Fibroblast of mammary gland (primary cell): Measurements from ENCODE around the gene C11orf21.

Experiments
- DNase-seq: peaks from one replicate; pipeline ENCODE4 v3.0.0-alpha.2; 2010; ENCODE audit warnings: low read depth
- H3K4me3 ChIP-seq: 2 replicates; pipeline ENCODE4 v1.5.1; 2011; ENCODE audit warnings: low read depth, mild to moderate bottlenecking, low read length, moderate library complexity; ENCODE audit not compliant: control insufficient read depth
- CTCF ChIP-seq: conservative IDR thresholded peaks from 2 replicates; pipeline ENCODE4 v1.5.1; 2011; ENCODE audit warnings: low read depth, low read length, inconsistent platforms; ENCODE audit not compliant: control insufficient read depth, insufficient read depth

Gene C11orf21

GRCh38 chr11:2273311-2273710 lies 28.4 kb downstream of the C11orf21 start:
- H3K4me3 ChIP-seq, result no peak overlapping the region
- no peak for DNase-seq
- no peak for TF ChIP-seq CTCF

- DNase-seq, result no peak
- no peak for TF ChIP-seq CTCF
- H3K4me3 ChIP-seq, result no peak overlapping the region
Observed at GRCh38 chr11:2272946-2273280, 28.8 kb downstream of the C11orf21 start.

- H3K4me3 ChIP-seq, result no peak overlapping the region
- TF ChIP-seq CTCF, result no peak
Observed at GRCh38 chr11:2272228-2272945, 29.3 kb downstream of the C11orf21 start.

GRCh38 chr11:2271327-2272227 lies 30.1 kb downstream of the C11orf21 start:
- no peak for TF ChIP-seq CTCF
- DNase-seq, result no peak
- no peak overlapping the region for H3K4me3 ChIP-seq

More at GRCh38 chr11:2272228-2272945, 29.3 kb downstream of the C11orf21 start:
- no peak for DNase-seq

- TF ChIP-seq CTCF, result no peak
Observed at GRCh38 chr11:2271077-2271326, 30.7 kb downstream of the C11orf21 start.

GRCh38 chr11:2270322-2271076 lies 31.2 kb downstream of the C11orf21 start, which contains the start of gene ASCL2:
Gene ASCL2, minus strand, starts transcription at chr11:2270588. Its CDS starts 256 bp downstream, at chr11:2270332.
- no peak within 1 kb of the TSS for H3K4me3 ChIP-seq
- no peak for TF ChIP-seq CTCF

More at GRCh38 chr11:2271077-2271326, 30.7 kb downstream of the C11orf21 start:
- DNase-seq, result no peak
- H3K4me3 ChIP-seq, result no peak overlapping the region

More at GRCh38 chr11:2270322-2271076, 31.2 kb downstream of the C11orf21 start, which contains the start of gene ASCL2:
- no peak for DNase-seq
